HG03103 (cell line): Measurements from ENCODE around the gene FTCD.

Experiments
- ATAC-seq: cut with Tn5 transposase; IDR thresholded peaks from one replicate; pipeline ENCODE4 v1.9.1; 2021; ENCODE audit warnings: low read depth; ENCODE audit not compliant: unreplicated experiment

Gene FTCD

GRCh38 chr21:46095814-46096595, 59.4 kb downstream of the FTCD start:
- no peak for ATAC-seq

- ATAC-seq, result no peak
These were observed 60.2 kb downstream of the FTCD start for GRCh38 chr21:46095083-46095719.

- no peak for ATAC-seq
These were observed 60.8 kb downstream of the FTCD start for GRCh38 chr21:46094401-46095082.

- no peak for ATAC-seq
These were observed 61.5 kb downstream of the FTCD start for GRCh38 chr21:46093668-46094400.

- ATAC-seq, result no peak
These were observed 62.3 kb downstream of the FTCD start for GRCh38 chr21:46092811-46093667.

GRCh38 chr21:46092026-46092764, 63.2 kb downstream of the FTCD start:
- no peak for ATAC-seq

GRCh38 chr21:46091631-46092025, 63.8 kb downstream of the FTCD start:
- ATAC-seq, result no peak

- no peak for ATAC-seq
These were observed 64.3 kb downstream of the FTCD start for GRCh38 chr21:46091118-46091517.

- no peak for ATAC-seq
These were observed 66.1 kb downstream of the FTCD start for GRCh38 chr21:46089285-46089684.

GRCh38 chr21:46088189-46088588, 67.2 kb downstream of the FTCD start:
- no peak for ATAC-seq

GRCh38 chr21:46087641-46088040, 67.7 kb downstream of the FTCD start:
- ATAC-seq, result no peak
